Colonic mucosa (tissue), 4 donors: Measurements from ENCODE around the gene UCHL1. TPM values are rescaled to one million over a fixed set of nuclear protein-coding genes. Genes with fewer than 3 reads are reported as not detected.
A peak's percentile ranks its signal among the peaks of the same experiment; 100 is the strongest.

Experiments used
- DNase-seq: peaks from one replicate; pipeline ENCODE4 v3.0.0-alpha.2; 2020
- H3K27ac ChIP-seq: fragments of 200-600 bp; one replicate; pipeline ENCODE4 v1.8.0; 2021
- H3K27me3 ChIP-seq: fragments of 200-600 bp; one replicate; pipeline ENCODE4 v1.8.0; 2021
- H3K36me3 ChIP-seq: fragments of 200-600 bp; one replicate; pipeline ENCODE4 v1.8.0; 2021
- H3K4me1 ChIP-seq: fragments of 200-600 bp; one replicate; pipeline ENCODE4 v1.8.0; 2021; ENCODE audit warnings: mild to moderate bottlenecking
- H3K4me3 ChIP-seq: fragments of 200-600 bp; one replicate; pipeline ENCODE4 v1.8.0; 2021
- H3K9ac ChIP-seq, 2 donors: one replicate each; pipeline ENCODE4 v1.7.0; 2013; ENCODE audit warnings: control low read depth in 2 of 2, low read depth in 2 of 2, low read length in 2 of 2
- H3K9me3 ChIP-seq: fragments of 200-600 bp; one replicate; pipeline ENCODE4 v1.8.0; 2021
- intact Hi-C: fragments of 100-400 bp; cut with DNase I; formaldehyde crosslinking; loops from one replicate; pipeline ENCODE4 v1.14.1; 2022
- total RNA-seq, 2 donors: library from RNA; stranded (reverse); fragmentation: NEBNext Ultra II Directional in 1 of 2; extraction: Animal tissue kit (Norgen Biotek cat#: 25700) in 1 of 2; gene quantifications; one replicate each; pipeline ENCODE4 v1.2.1, GENCODE V29; 2021
- TF ChIP-seq, protein P1 (sequence below): fragments of 200-600 bp; IDR thresholded peaks from one replicate; pipeline ENCODE4 v1.8.0; 2022; ENCODE audit warnings: antibody characterized with exemption, mild to moderate bottlenecking
- donor health status: healthy.
- donor health status: DM: no; HTN: no; CAD: no.
- donor health status: DM: no; HTN: no; CAD: no.

Gene UCHL1
- total RNA-seq, 2 donors from 2014 or later = 3.4 to 13.2 TPM

DNA sequence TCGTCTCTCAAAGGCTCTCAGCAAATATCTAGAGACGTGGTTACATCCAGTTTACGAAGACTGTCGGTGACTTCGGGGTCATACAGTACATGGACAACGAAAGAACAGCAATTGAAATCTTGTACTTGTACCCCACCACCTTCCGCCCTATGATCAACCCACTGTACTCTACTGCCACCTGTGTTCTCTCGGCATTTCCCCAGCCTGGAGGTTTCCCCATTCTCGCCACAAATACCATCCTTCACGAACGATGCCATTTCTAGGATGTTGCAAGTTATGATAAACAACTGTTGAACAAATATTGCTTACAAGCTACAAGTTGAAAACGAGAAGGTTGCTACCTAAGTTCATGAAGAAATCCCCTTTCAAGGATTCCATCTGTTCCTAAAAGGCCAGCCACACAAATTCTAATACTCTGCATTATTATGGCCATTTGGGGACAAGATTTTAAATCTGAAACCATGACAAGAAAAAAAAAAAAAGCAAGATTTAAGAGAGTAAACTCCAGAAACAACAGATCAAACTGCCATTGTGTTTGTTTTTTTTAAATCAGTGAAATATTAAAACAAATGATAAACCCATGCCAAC lies 44.0 kb upstream of the UCHL1 start:
- TF ChIP-seq, protein P1, sequence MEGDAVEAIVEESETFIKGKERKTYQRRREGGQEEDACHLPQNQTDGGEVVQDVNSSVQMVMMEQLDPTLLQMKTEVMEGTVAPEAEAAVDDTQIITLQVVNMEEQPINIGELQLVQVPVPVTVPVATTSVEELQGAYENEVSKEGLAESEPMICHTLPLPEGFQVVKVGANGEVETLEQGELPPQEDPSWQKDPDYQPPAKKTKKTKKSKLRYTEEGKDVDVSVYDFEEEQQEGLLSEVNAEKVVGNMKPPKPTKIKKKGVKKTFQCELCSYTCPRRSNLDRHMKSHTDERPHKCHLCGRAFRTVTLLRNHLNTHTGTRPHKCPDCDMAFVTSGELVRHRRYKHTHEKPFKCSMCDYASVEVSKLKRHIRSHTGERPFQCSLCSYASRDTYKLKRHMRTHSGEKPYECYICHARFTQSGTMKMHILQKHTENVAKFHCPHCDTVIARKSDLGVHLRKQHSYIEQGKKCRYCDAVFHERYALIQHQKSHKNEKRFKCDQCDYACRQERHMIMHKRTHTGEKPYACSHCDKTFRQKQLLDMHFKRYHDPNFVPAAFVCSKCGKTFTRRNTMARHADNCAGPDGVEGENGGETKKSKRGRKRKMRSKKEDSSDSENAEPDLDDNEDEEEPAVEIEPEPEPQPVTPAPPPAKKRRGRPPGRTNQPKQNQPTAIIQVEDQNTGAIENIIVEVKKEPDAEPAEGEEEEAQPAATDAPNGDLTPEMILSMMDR = peak; percentile 46
- H3K9ac ChIP-seq = peak overlapping the region in 1 of 2 donors; percentile 79
- no peaks in the 10 kb centered on the region for H3K9me3 ChIP-seq
- H3K4me1 ChIP-seq = peaks cover 4% of the 10 kb centered on the region
- intact Hi-C loops = loop anchor here (5.0 kb wide), 1 partner anchor 235 kb away; no protein-coding TSS in a partner anchor
- H3K27me3 ChIP-seq = no peaks in the 10 kb centered on the region
- H3K4me3 ChIP-seq = peak overlapping the region; percentile 63
- no peak overlapping the region for H3K27ac ChIP-seq
- peak; percentile 57 for DNase-seq
- no peaks in the 10 kb centered on the region for H3K36me3 ChIP-seq

DNA sequence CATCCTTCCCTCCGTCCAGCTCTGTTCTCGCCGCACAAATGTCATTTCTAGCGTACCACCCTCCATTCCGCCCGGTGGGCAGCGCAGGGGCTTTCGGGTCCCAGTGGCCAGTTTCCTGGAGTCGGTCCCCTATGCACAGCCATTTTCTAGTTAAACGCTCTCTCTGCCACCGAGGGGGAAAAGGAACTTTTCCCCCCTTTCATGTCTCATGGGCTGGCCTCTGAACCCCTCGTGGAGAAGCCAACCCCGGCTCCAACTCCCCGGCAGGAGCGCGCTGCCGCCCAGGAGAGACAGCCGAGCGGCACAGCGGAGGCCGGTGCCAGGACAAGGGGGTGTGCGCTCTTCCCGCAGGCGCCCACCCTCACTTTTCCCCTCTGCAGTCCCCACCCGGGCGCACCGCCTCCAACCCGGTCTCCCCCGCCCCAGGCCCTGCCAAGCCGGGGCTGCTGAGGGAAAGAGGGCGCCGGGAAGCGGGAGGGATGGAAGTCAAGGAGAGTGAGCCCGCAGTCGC lies 43.0 kb upstream of the UCHL1 start:
- peaks cover 4% of the 10 kb centered on the region for H3K4me1 ChIP-seq
- H3K9me3 ChIP-seq = no peaks in the 10 kb centered on the region
- peak overlapping the region; percentile 90 for H3K27ac ChIP-seq
- intact Hi-C loops = loop anchor here (2.0 to 5.0 kb wide), 2 partner anchors 236 to 287 kb away; no protein-coding TSS in a partner anchor
- TF ChIP-seq, protein P1 = no peak
- H3K4me3 ChIP-seq = peak overlapping the region; percentile 63
- no peaks in the 10 kb centered on the region for H3K27me3 ChIP-seq
- no peaks in the 10 kb centered on the region for H3K36me3 ChIP-seq
- DNase-seq = peak; percentile 29
- peak overlapping the region; percentile 79 to 89 for H3K9ac ChIP-seq

DNA sequence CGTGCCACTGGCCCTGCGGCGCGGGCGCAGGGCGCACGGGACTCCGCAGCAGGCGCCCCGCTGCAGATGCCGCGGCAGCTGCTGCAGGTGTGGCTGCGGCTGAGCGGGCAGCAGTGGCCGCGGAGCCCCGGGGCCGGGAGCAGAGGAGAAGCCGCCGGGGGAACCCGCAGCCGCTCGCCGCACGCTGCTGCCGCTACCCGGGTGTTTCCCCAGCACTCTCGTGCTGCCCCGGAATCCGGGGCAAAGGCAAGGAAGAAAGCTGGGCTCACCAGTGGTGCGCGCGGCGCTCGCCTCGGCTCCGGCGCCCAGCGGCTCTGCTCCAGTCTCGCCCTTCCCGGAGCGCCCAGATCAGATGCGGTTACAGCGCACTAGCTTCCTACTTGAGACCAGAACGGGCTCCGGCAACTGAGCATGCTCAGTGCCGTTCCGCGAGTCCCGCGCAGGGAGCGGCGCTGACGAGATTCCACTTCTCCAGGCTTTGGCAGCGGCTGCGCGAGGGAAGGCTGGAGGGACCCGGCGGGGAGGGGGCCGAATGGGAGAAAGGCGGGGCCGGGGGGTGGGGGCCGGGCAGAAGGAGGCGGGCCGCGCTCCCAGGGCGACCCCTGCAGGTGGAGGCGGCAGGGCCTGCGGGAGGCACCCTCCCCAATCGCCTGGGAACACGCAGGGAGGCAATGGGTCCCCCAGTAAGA lies 42.4 kb upstream of the UCHL1 start, which contains the start of gene APBB2:
Gene APBB2, minus strand, starts transcription at position 407 of the 689 bp plus-strand sequence. CDS start 181,288 bp downstream, outside the sequence.
- peak within 1 kb of the TSS; percentile 63 for H3K4me3 ChIP-seq
- H3K27ac ChIP-seq = peak within 1 kb of the TSS; percentile 90
- H3K27me3 ChIP-seq = no peaks in the 10 kb centered on the region
- peaks cover 4% of the 10 kb centered on the region for H3K4me1 ChIP-seq
- peak within 1 kb of the TSS; percentile 79 to 89 for H3K9ac ChIP-seq
- no peaks in the 10 kb centered on the region for H3K9me3 ChIP-seq
- TF ChIP-seq, protein P1 = peak; percentile 69
- DNase-seq = peak; percentile 93
- H3K36me3 ChIP-seq = no peaks in the 10 kb centered on the region
- intact Hi-C loops = loop anchor here (2.0 to 5.0 kb wide), 2 partner anchors 237 to 287 kb away; no protein-coding TSS in a partner anchor

DNA sequence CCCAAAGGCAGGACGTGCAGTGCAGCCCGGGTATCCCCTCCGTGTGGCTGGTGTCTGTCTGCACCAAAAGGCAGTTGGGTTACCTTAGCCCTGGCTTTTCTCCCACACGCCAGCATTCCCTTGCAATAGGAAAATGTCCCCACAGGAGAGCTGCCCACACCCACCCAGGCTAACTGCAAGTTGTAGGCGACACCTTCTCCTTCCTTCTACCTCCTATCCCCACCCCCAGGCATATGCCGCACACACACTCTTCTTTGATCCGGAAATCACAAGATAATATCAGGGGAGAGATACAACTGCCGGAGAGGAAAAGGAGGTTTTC lies 41.9 kb upstream of the UCHL1 start:
- intact Hi-C loops = loop anchor here (2.0 to 5.0 kb wide), 2 partner anchors 237 to 288 kb away; no protein-coding TSS in a partner anchor
- Histone ChIP-seq H3K4me3 (peak overlapping the region; percentile 63), H3K9ac (peak overlapping the region in 1 of 2 donors; percentile 51), H3K36me3 (no peaks in the 10 kb centered on the region), H3K27ac (peak overlapping the region; percentile 90), H3K9me3 (no peaks in the 10 kb centered on the region), H3K27me3 (no peaks in the 10 kb centered on the region), H3K4me1 (peaks cover 4% of the 10 kb centered on the region)
- TF ChIP-seq, protein P1 = no peak
- DNase-seq = no peak

DNA sequence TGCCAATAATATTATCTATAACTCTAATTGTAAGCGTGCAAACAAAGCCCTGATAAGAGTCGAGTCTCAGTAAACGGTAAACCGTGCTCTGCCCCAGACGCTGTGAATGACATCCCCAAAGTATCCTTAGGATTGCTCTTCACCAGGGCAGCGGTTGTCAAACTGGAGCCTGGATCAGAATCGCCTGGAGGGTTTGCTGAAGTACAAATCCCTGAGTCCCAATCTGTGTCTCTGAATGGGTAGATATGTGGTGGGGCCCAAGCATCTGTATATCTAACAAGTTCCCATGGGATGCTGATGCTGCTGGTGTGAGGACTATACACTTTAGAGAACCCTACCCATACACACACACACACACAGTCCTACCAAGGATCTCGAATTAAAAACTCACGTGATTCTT lies 41.6 kb upstream of the UCHL1 start:
- TF ChIP-seq, protein P1 = no peak
- H3K9ac ChIP-seq = peak overlapping the region in 1 of 2 donors; percentile 51
- H3K27ac ChIP-seq = peak overlapping the region; percentile 90

More for the DNA sequence above, 41.6 kb upstream of the UCHL1 start:
- Histone ChIP-seq H3K4me3 (peak overlapping the region; percentile 63), H3K9me3 (no peaks in the 10 kb centered on the region), H3K4me1 (peaks cover 4% of the 10 kb centered on the region), H3K36me3 (no peaks in the 10 kb centered on the region), H3K27me3 (no peaks in the 10 kb centered on the region)
- intact Hi-C loops = loop anchor here (2.0 kb wide), 1 partner anchor 288 kb away; no protein-coding TSS in a partner anchor
- peak; percentile 28 for DNase-seq
